Muscle of leg (tissue), 11 donors: ENCODE data around the gene FHIT. TPM values are rescaled to one million over a fixed set of nuclear protein-coding genes. Genes with fewer than 3 reads are reported as not detected.

Experiments
- DNase-seq: peaks from one replicate; pipeline ENCODE4 v3.0.0; 2013
- H3K27ac ChIP-seq: one replicate; pipeline ENCODE4 v1.5.1; 2013; ENCODE audit warnings: mild to moderate bottlenecking, low read length, control low read depth
- H3K27me3 ChIP-seq: one replicate; pipeline ENCODE4 v1.6.1; 2013; ENCODE audit warnings: low read length; ENCODE audit not compliant: control insufficient read depth, insufficient read depth
- H3K36me3 ChIP-seq: one replicate; pipeline ENCODE4 v1.6.1; 2013; ENCODE audit warnings: low read length; ENCODE audit not compliant: control insufficient read depth, insufficient read depth
- H3K4me1 ChIP-seq: one replicate; pipeline ENCODE4 v1.6.1; 2013; ENCODE audit warnings: low read length; ENCODE audit not compliant: control insufficient read depth, insufficient read depth
- H3K4me3 ChIP-seq: one replicate; pipeline ENCODE4 v1.5.1; 2013; ENCODE audit warnings: low read length, control low read depth
- H3K9me3 ChIP-seq: replicated peaks from 2 replicates; pipeline ENCODE4 v1.6.1; 2013; ENCODE audit warnings: low read depth, low read length; ENCODE audit not compliant: control insufficient read depth
- WGBS: methylation state at CpG from one replicate; pipeline ENCODE4 v1.1.5; 2013; ENCODE audit warnings: missing lambda C conversion rate; ENCODE audit not compliant: insufficient coverage; 5-methylcytosine and 5-hydroxymethylcytosine counted together
- polyA plus RNA-seq, 8 donors: library from polyadenylated mRNA; unstranded; fragments of 120-200 nt; gene quantifications; one replicate each; pipeline versions ENCODE4 v1.2.1 to v1.2.3, GENCODE V29; 2013; ENCODE audit warnings: inconsistent platforms in 1 of 8, low replicate concordance in 1 of 8; ENCODE audit not compliant: insufficient read length in 8 of 8, insufficient read depth in 1 of 8
- total RNA-seq: library from RNA; stranded (reverse); fragments of 120-200 nt; gene quantifications from one replicate; pipeline ENCODE4 v1.2.4, GENCODE V29; 2013

FHIT gene
- total and polyA plus RNA-seq, 9 donors = 4.1 to 8.0 (median 5.3) TPM

- 40% methylated on average over 1 of the region's 6 CpGs for WGBS
- Histone ChIP-seq H3K4me1 (peaks cover 18% of the 10 kb centered on the region), H3K27ac (peak overlapping the region; percentile 70), H3K27me3 (no peaks in the 10 kb centered on the region), H3K9me3 (no peaks in the 10 kb centered on the region), H3K4me3 (no peak overlapping the region), H3K36me3 (no peaks in the 10 kb centered on the region)
- peak; percentile 91 for DNase-seq
Measured at GRCh38 chr3:59766200-59766872, 1484.9 kb downstream of the FHIT start.

GRCh38 chr3:59764171-59764570 is 1487.1 kb downstream of the FHIT start:
- peak overlapping the region; percentile 31 for H3K27ac ChIP-seq
- no peaks in the 10 kb centered on the region for H3K36me3 ChIP-seq
- DNase-seq = peak; percentile 91
- no peaks in the 10 kb centered on the region for H3K9me3 ChIP-seq
- 25% methylated on average over 4 of the region's 4 CpGs for WGBS
- H3K4me3 ChIP-seq = no peak overlapping the region
- no peaks in the 10 kb centered on the region for H3K27me3 ChIP-seq
- H3K4me1 ChIP-seq = peaks cover 20% of the 10 kb centered on the region

GRCh38 chr3:59762941-59763340 is 1488.3 kb downstream of the FHIT start:
- Histone ChIP-seq H3K9me3 (no peaks in the 10 kb centered on the region), H3K36me3 (no peaks in the 10 kb centered on the region), H3K27me3 (no peaks in the 10 kb centered on the region), H3K4me1 (peaks cover 20% of the 10 kb centered on the region), H3K27ac (no peak overlapping the region), H3K4me3 (no peak overlapping the region)
- WGBS = 80% methylated on average over 1 of the region's 5 CpGs
- DNase-seq = peak; percentile 60

DNA sequence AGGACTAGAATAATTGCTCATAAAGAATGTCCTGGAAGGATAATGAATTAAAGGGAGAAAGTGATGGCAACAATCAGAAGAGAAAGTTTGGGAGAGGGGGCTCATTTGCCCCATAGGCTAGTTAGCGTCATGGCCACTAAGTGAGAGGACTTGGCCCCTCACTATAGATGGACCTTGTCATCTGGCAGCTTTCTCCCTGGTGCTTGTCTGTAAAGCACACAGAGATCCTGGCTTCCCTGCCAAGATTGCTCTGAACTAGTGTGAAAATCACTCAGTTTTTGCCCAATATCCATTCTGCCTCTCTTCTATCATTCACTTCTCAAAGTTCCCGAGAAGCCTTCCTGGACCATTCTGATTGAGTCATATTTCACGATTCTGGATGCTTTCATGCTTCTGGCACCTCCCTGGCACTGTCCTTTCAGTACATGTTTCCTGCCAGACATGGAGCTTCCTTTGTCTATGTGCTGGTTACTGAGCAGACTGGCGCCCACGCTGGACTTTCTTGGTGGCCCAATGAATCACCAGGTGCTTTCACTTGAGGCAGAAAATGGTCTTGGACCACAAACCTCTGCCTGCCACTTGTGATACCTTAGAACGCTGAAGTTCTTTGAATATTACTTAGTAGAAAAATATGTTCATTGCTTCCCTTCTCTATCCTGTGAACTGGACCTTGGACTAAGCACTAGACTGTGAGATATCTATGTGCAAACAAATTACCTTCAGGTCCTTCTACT is 1491.8 kb downstream of the FHIT start:
- WGBS = 71% methylated on average over 5 of the region's 6 CpGs
- DNase-seq = no peak
- Histone ChIP-seq H3K4me3 (no peak overlapping the region), H3K27ac (no peak overlapping the region), H3K9me3 (no peaks in the 10 kb centered on the region), H3K36me3 (no peaks in the 10 kb centered on the region), H3K27me3 (no peaks in the 10 kb centered on the region), H3K4me1 (peaks cover 16% of the 10 kb centered on the region)

DNA sequence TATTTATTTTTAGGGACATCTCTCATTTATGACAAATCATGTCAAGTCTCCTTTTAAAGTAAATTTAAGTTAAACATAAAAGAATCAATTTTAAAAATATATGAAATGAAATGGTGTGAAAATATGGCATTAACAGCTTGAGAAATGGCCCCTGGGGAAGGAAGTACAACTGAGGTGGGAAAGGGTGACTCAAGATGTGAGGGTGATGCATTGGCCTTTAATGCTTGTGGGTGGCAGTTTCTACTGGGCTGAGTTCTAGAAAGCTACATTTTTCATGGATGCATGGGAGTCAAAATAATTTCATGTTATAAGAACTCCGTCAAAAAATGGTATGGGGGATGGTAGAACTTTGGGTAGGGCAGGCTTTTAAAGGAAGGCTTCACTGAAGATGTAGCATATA is 1492.6 kb downstream of the FHIT start:
- H3K36me3 ChIP-seq = no peaks in the 10 kb centered on the region
- no peak for DNase-seq
- H3K27me3 ChIP-seq = no peaks in the 10 kb centered on the region
- H3K4me3 ChIP-seq = no peak overlapping the region
- no peaks in the 10 kb centered on the region for H3K9me3 ChIP-seq
- H3K4me1 ChIP-seq = peaks cover 9% of the 10 kb centered on the region
- WGBS = no CpG with 5 or more reads among the region's 1 CpG
- H3K27ac ChIP-seq = no peak overlapping the region

- Histone ChIP-seq H3K4me3 (no peak overlapping the region), H3K4me1 (peaks cover 2% of the 10 kb centered on the region)
- WGBS = 78% methylated on average over 3 of the region's 5 CpGs
Measured at GRCh38 chr3:59756934-59757333, 1494.3 kb downstream of the FHIT start.

GRCh38 chr3:59754456-59755129 is 1496.7 kb downstream of the FHIT start:
- DNase-seq = no peak
- Histone ChIP-seq H3K27me3 (no peaks in the 10 kb centered on the region), H3K4me1 (peaks cover 2% of the 10 kb centered on the region), H3K9me3 (no peaks in the 10 kb centered on the region), H3K4me3 (no peak overlapping the region), H3K27ac (no peak overlapping the region), H3K36me3 (no peaks in the 10 kb centered on the region)
- 100% methylated on average over 1 of the region's 4 CpGs for WGBS

More at GRCh38 chr3:59756934-59757333, 1494.3 kb downstream of the FHIT start:
- H3K9me3 ChIP-seq = no peaks in the 10 kb centered on the region
- DNase-seq = no peak
- no peak overlapping the region for H3K27ac ChIP-seq
- H3K27me3 ChIP-seq = no peaks in the 10 kb centered on the region
- no peaks in the 10 kb centered on the region for H3K36me3 ChIP-seq

GRCh38 chr3:59753808-59754450 is 1497.3 kb downstream of the FHIT start:
- H3K9me3 ChIP-seq = no peaks in the 10 kb centered on the region
- 94% methylated on average over 2 of the region's 7 CpGs for WGBS
- H3K4me3 ChIP-seq = no peak overlapping the region
- H3K36me3 ChIP-seq = no peaks in the 10 kb centered on the region
- H3K27ac ChIP-seq = no peak overlapping the region
- no peaks in the 10 kb centered on the region for H3K4me1 ChIP-seq
- DNase-seq = no peak
- no peaks in the 10 kb centered on the region for H3K27me3 ChIP-seq

DNA sequence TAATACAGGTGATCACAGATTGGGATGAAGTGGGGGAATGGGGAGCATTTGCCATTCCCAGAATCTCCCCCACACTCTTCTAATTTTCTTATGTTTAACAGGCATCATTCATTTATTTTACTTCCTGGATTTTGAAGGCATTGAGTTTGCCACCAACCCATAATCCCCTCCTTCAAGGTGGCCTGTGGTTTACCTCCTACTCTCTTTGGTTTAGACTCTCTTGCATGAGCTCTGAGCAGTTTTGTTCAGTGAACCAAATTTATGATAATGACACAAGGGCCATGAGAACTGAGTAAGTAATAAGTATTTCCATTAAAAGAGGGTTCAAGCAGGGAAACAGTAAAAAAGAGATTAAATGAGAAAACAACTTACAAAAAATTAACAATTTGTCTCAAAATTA is 1498.3 kb downstream of the FHIT start:
- no peak overlapping the region for H3K4me3 ChIP-seq
- H3K27ac ChIP-seq = no peak overlapping the region
- no peaks in the 10 kb centered on the region for H3K4me1 ChIP-seq
- no peaks in the 10 kb centered on the region for H3K9me3 ChIP-seq
- DNase-seq = no peak
- H3K27me3 ChIP-seq = no peaks in the 10 kb centered on the region
- H3K36me3 ChIP-seq = no peaks in the 10 kb centered on the region

DNA sequence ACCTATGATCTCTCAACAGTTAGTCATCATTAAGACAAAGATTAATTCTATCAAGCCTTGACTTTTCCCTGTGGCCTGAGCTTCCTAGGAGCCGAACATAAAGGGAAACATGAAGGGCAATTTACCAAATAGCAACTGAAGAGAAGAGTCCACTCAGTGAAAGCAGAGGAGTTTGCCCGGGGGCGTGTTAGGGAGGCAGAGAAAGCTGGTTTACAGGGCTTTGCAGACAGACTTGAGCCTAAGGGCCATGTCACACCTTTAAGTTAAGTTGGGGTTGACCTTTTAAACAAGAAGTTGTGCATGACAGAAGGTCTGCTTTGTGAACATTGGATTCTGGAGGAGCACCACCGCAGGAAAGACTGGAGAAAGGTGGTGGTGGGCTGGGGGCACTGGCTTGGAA is 1499.6 kb downstream of the FHIT start:
- Histone ChIP-seq H3K4me3 (no peak overlapping the region), H3K4me1 (no peaks in the 10 kb centered on the region), H3K9me3 (no peaks in the 10 kb centered on the region), H3K36me3 (no peaks in the 10 kb centered on the region), H3K27me3 (no peaks in the 10 kb centered on the region), H3K27ac (no peak overlapping the region)
- 83% methylated on average over 4 of the region's 4 CpGs for WGBS
- DNase-seq = no peak
